Epithelial cell of alveolus of lung (primary cell): ENCODE measurements around the gene TMEM184B. TPM values are rescaled to one million over a fixed set of nuclear protein-coding genes. Genes with fewer than 3 reads are reported as not detected.

Experiments used
- total RNA-seq: library from RNA; depleted of rRNA; stranded (reverse); fragments of >200 nt; gene quantifications from 2 replicates; pipeline ENCODE4 v1.2.1, GENCODE V29; 2015

Gene TMEM184B
- 63.1 and 71.6 TPM in 2 replicates for total RNA-seq

GRCh38 chr22:38272373-38273134 lies at the start of gene TMEM184B:
TMEM184B (minus strand) TSS chr22:38273010; CDS start chr22:38247961, 25,049 bp downstream.

GRCh38 chr22:38317122-38317994 lies 44.5 kb upstream of the TMEM184B start, which contains the start of gene CSNK1E:
CSNK1E (minus strand) TSS chr22:38317433; CDS start chr22:38314157, 3,276 bp downstream.

GRCh38 chr22:38201711-38202436 lies 70.9 kb downstream of the TMEM184B start, which contains the start of gene MAFF:
MAFF (plus strand) TSS chr22:38201994; CDS start chr22:38213854, 11,860 bp downstream.

GRCh38 chr22:38181453-38182200 lies 91.2 kb downstream of the TMEM184B start, which contains the start of gene PLA2G6:
PLA2G6 (minus strand) TSS chr22:38181830; CDS start chr22:38169426, 12,404 bp downstream.

Other genes starting within 250 kb of the TMEM184B start
- 5.2 and 16.8 TPM in 2 replicates for gene PICK1, start 215.6 kb downstream of the TMEM184B start, total RNA-seq
- 0.80 TPM in 1 of 2 replicates, not detected in the other for gene SLC16A8, start 188.8 kb downstream of the TMEM184B start, total RNA-seq
- 0.13 and 4.4 TPM in 2 replicates for gene BAIAP2L2, start 162.3 kb downstream of the TMEM184B start, total RNA-seq
- 3.5 and 25.9 TPM in 2 replicates for gene PLA2G6, start 91.2 kb downstream of the TMEM184B start, total RNA-seq
- 34.0 and 48.6 TPM in 2 replicates for gene MAFF, start 71.0 kb downstream of the TMEM184B start, total RNA-seq
- gene CSNK1E, start 44.4 kb upstream of the TMEM184B start, total RNA-seq: 105 and 164 TPM in 2 replicates
- gene KCNJ4, start 182.2 kb upstream of the TMEM184B start, total RNA-seq: 0.08 TPM in 1 of 2 replicates, not detected in the other
- 64.3 and 146 TPM in 2 replicates for gene KDELR3, start 195.1 kb upstream of the TMEM184B start, total RNA-seq
- gene DDX17, start 233.3 kb upstream of the TMEM184B start, total RNA-seq: 213 and 320 TPM in 2 replicates